ENCODE measurements around the gene CAMK2B. TPM values are rescaled to one million over a fixed set of nuclear protein-coding genes. Genes with fewer than 3 reads are reported as not detected.

The CAMK2B gene
- total RNA-seq, 1 donor from 2014 or later: 3.2 TPM

- no peak overlapping the region for H3K27ac ChIP-seq
- TF ChIP-seq CTCF (IDR thresholded peaks at IDR 0.05): no peak
- intact Hi-C loops (cut with DNase I): no loop called here
- H3K4me3 ChIP-seq: no peak overlapping the region
- H3K9me3 ChIP-seq: no peaks in the 10 kb centered on the region
- H3K27me3 ChIP-seq: no peaks in the 10 kb centered on the region
- H3K4me1 ChIP-seq: peaks cover 0 to 5% of the 10 kb centered on the region in 2 donors
- no peak for DNase-seq (ENCODE audit: low spot score in 2 of 2)
- H3K36me3 ChIP-seq: no peaks in the 10 kb centered on the region
Measured at GRCh38 chr7:44251881-44252280, 73.5 kb downstream of the CAMK2B start.

- H3K4me3 ChIP-seq: no peak overlapping the region
- no peaks in the 10 kb centered on the region for H3K27me3 ChIP-seq
- no peaks in the 10 kb centered on the region for H3K4me1 ChIP-seq
- H3K36me3 ChIP-seq: no peaks in the 10 kb centered on the region
- no peak for TF ChIP-seq CTCF (IDR thresholded peaks at IDR 0.05)
- DNase-seq (ENCODE audit: low spot score in 2 of 2): no peak
- H3K9me3 ChIP-seq: no peaks in the 10 kb centered on the region
- intact Hi-C loops (cut with DNase I): no loop called here
- no peak overlapping the region for H3K27ac ChIP-seq
Measured at GRCh38 chr7:44251269-44251668, 74.1 kb downstream of the CAMK2B start.

GRCh38 chr7:44249639-44250234 is 75.7 kb downstream of the CAMK2B start:
- H3K27me3 ChIP-seq: no peaks in the 10 kb centered on the region
- DNase-seq (ENCODE audit: low spot score in 2 of 2): no peak
- intact Hi-C loops (cut with DNase I): no loop called here
- H3K4me1 ChIP-seq: no peaks in the 10 kb centered on the region
- no peak overlapping the region for H3K4me3 ChIP-seq
- TF ChIP-seq CTCF (IDR thresholded peaks at IDR 0.05): no peak
- H3K27ac ChIP-seq: no peak overlapping the region
- no peaks in the 10 kb centered on the region for H3K36me3 ChIP-seq
- no peaks in the 10 kb centered on the region for H3K9me3 ChIP-seq

GRCh38 chr7:44247868-44248651 is 77.3 kb downstream of the CAMK2B start:
- Histone ChIP-seq H3K4me3 (no peak overlapping the region), H3K36me3 (no peaks in the 10 kb centered on the region), H3K9me3 (no peaks in the 10 kb centered on the region), H3K27ac (no peak overlapping the region), H3K4me1 (no peaks in the 10 kb centered on the region), H3K27me3 (no peaks in the 10 kb centered on the region)
- intact Hi-C loops (cut with DNase I): no loop called here
- DNase-seq (ENCODE audit: low spot score in 2 of 2): no peak
- no peak for TF ChIP-seq CTCF (IDR thresholded peaks at IDR 0.05)

- Histone ChIP-seq H3K4me3 (no peak overlapping the region), H3K27ac (no peak overlapping the region), H3K4me1 (no peaks in the 10 kb centered on the region), H3K36me3 (no peaks in the 10 kb centered on the region), H3K27me3 (no peaks in the 10 kb centered on the region), H3K9me3 (no peaks in the 10 kb centered on the region)
- intact Hi-C loops (cut with DNase I): no loop called here
- no peak for DNase-seq (ENCODE audit: low spot score in 2 of 2)
- no peak for TF ChIP-seq CTCF (IDR thresholded peaks at IDR 0.05)
Measured at GRCh38 chr7:44246396-44247113, 78.8 kb downstream of the CAMK2B start.
